H9 (cell line): ENCODE data around the gene NPAT. TPM values are rescaled to one million over a fixed set of nuclear protein-coding genes. Genes with fewer than 3 reads are reported as not detected.

Experiments used
- DNase-seq: peaks from one replicate; pipeline ENCODE4 v3.0.0-alpha.2; 2017
- H2AFZ ChIP-seq: one replicate; pipeline ENCODE4 v1.6.1; 2013; ENCODE audit warnings: mild to moderate bottlenecking, low read length, control low read depth, moderate library complexity
- H2AK5ac ChIP-seq: 2 replicates; pipeline ENCODE4 v1.6.1; 2013; ENCODE audit warnings: low read length, control low read depth, mixed read lengths; ENCODE audit not compliant: insufficient read length
- H2BK120ac ChIP-seq: one replicate; pipeline ENCODE4 v1.6.1; 2013; ENCODE audit warnings: low read depth, mild to moderate bottlenecking, low read length, control low read depth, inconsistent platforms; ENCODE audit not compliant: poor library complexity, severe bottlenecking
- H2BK12ac ChIP-seq: 2 replicates; pipeline ENCODE4 v1.6.1; 2013; ENCODE audit warnings: low read length, control low read depth, mixed read lengths, low read depth; ENCODE audit not compliant: insufficient read length
- H2BK15ac ChIP-seq: 2 replicates; pipeline ENCODE4 v1.6.1; 2013; ENCODE audit warnings: low read depth, low read length, control low read depth
- H2BK20ac ChIP-seq: one replicate; pipeline ENCODE4 v1.6.1; 2013; ENCODE audit warnings: low read depth, mild to moderate bottlenecking, low read length, control low read depth, inconsistent platforms; ENCODE audit not compliant: poor library complexity, severe bottlenecking
- H2BK5ac ChIP-seq: 2 replicates; pipeline ENCODE4 v1.6.1; 2013; ENCODE audit warnings: low read length, control low read depth, mixed read lengths; ENCODE audit not compliant: insufficient read length
- H3K14ac ChIP-seq: 2 replicates; pipeline ENCODE4 v1.6.1; 2013; ENCODE audit warnings: low read length, control low read depth; ENCODE audit not compliant: insufficient read depth
- H3K18ac ChIP-seq: 2 replicates; pipeline ENCODE4 v1.6.1; 2013; ENCODE audit warnings: low read depth, mild to moderate bottlenecking, mixed read lengths, low read length, control low read depth; ENCODE audit not compliant: insufficient read length
- H3K23ac ChIP-seq: 2 replicates; pipeline ENCODE4 v1.6.1; 2013; ENCODE audit warnings: low read length, control low read depth, mixed read lengths, low read depth; ENCODE audit not compliant: insufficient read length
- H3K23me2 ChIP-seq: 2 replicates; pipeline ENCODE4 v1.6.1; 2013; ENCODE audit warnings: low read depth, mild to moderate bottlenecking, mixed read lengths, low read length, control low read depth; ENCODE audit not compliant: insufficient read length, poor library complexity, severe bottlenecking
- H3K27ac ChIP-seq: 2 replicates; pipeline ENCODE4 v1.5.1; 2013; ENCODE audit warnings: low read length, control low read depth, mixed read lengths, low read depth; ENCODE audit not compliant: insufficient read length
- H3K27me3 ChIP-seq: 2 replicates; pipeline ENCODE4 v1.6.1; 2013; ENCODE audit warnings: low read length, control low read depth, inconsistent platforms; ENCODE audit not compliant: insufficient read depth
- H3K4ac ChIP-seq: 2 replicates; pipeline ENCODE4 v1.6.1; 2013; ENCODE audit warnings: low read depth, mild to moderate bottlenecking, control low read depth, inconsistent platforms, low read length, moderate library complexity
- H3K4me1 ChIP-seq: 2 replicates; pipeline ENCODE4 v1.6.1; 2013; ENCODE audit warnings: low read length, control low read depth, inconsistent platforms; ENCODE audit not compliant: insufficient read depth
- H3K4me2 ChIP-seq: 2 replicates; pipeline ENCODE4 v1.6.1; 2013; ENCODE audit warnings: low read length, control low read depth, mixed read lengths; ENCODE audit not compliant: insufficient read length, insufficient read depth
- H3K56ac ChIP-seq: 2 replicates; pipeline ENCODE4 v1.6.1; 2013; ENCODE audit warnings: low read depth, mild to moderate bottlenecking, mixed read lengths, low read length, control low read depth; ENCODE audit not compliant: insufficient read length
- H3K79me1 ChIP-seq: 2 replicates; pipeline ENCODE4 v1.6.1; 2013; ENCODE audit warnings: low read depth, mild to moderate bottlenecking, moderate library complexity, low read length, control low read depth, inconsistent platforms; ENCODE audit not compliant: insufficient read depth, poor library complexity, severe bottlenecking
- H3K79me2 ChIP-seq: 2 replicates; pipeline ENCODE4 v1.6.1; 2013; ENCODE audit warnings: low read length, control low read depth, inconsistent platforms; ENCODE audit not compliant: insufficient read depth
- H3K9ac ChIP-seq: 2 replicates; pipeline ENCODE4 v1.6.1; 2013; ENCODE audit warnings: low read length, control low read depth, mixed read lengths; ENCODE audit not compliant: insufficient read length; ENCODE audit errors: extremely low read depth
- H3K9me3 ChIP-seq: one replicate; pipeline ENCODE4 v1.6.1; 2013; ENCODE audit warnings: low read depth, low read length, inconsistent platforms; ENCODE audit not compliant: control insufficient read depth
- H3T11ph ChIP-seq: one replicate; pipeline ENCODE4 v1.6.1; 2013; ENCODE audit warnings: mild to moderate bottlenecking, low read length, control low read depth, inconsistent platforms
- H4K20me1 ChIP-seq: one replicate; pipeline ENCODE4 v1.6.1; 2013; ENCODE audit not compliant: control insufficient read depth, insufficient read length, insufficient read depth
- H4K5ac ChIP-seq: 2 replicates; pipeline ENCODE4 v1.6.1; 2013; ENCODE audit warnings: low read depth, mild to moderate bottlenecking, mixed read lengths, low read length, control low read depth; ENCODE audit not compliant: insufficient read length
- H4K8ac ChIP-seq: replicated peaks from 2 replicates; pipeline ENCODE4 v1.6.1; 2013; ENCODE audit warnings: low read length, control low read depth, mixed read lengths, low read depth; ENCODE audit not compliant: insufficient read length
- H4K91ac ChIP-seq: 2 replicates; pipeline ENCODE4 v1.6.1; 2013; ENCODE audit warnings: low read depth, mild to moderate bottlenecking, moderate library complexity, mixed read lengths, low read length, control low read depth; ENCODE audit not compliant: insufficient read length
- H3K27ac Mint-ChIP-seq, 3 experiments: 2 replicates in 2 of 3; 3 replicates in 1 of 3; pipeline ENCODE4 v1.8.0; 2020 to 2021; ENCODE audit warnings: mixed read lengths in 3 of 3, mild to moderate bottlenecking in 1 of 3, moderate library complexity in 1 of 3
- H3K27me3 Mint-ChIP-seq: 2 replicates; pipeline ENCODE4 v1.8.0; 2021; ENCODE audit warnings: low read depth, mild to moderate bottlenecking, moderate library complexity, mixed read lengths
- H3K36me3 Mint-ChIP-seq, 3 experiments: 2 replicates in 2 of 3; 3 replicates in 1 of 3; pipeline ENCODE4 v1.8.0; 2020 to 2021; ENCODE audit warnings: low read depth in 3 of 3, mixed read lengths in 3 of 3; ENCODE audit not compliant: insufficient read depth in 1 of 3
- H3K4me1 Mint-ChIP-seq, 2 experiments: 2 replicates each; pipeline ENCODE4 v1.8.0; 2020; ENCODE audit warnings: mixed read lengths in 2 of 2
- H3K4me3 Mint-ChIP-seq, 2 experiments: 2 replicates in 1 of 2; 3 replicates in 1 of 2; pipeline ENCODE4 v1.8.0; 2020 to 2021; ENCODE audit warnings: mild to moderate bottlenecking in 2 of 2, mixed read lengths in 2 of 2, moderate library complexity in 1 of 2
- H3K9me3 Mint-ChIP-seq, 2 experiments: 2 replicates in 1 of 2; 3 replicates in 1 of 2; pipeline ENCODE4 v1.8.0; 2020; ENCODE audit warnings: mild to moderate bottlenecking in 2 of 2, mixed read lengths in 2 of 2, moderate library complexity in 1 of 2
- CTCF ChIP-seq: fragments of 200-600 bp; sonication (generic); conservative IDR thresholded peaks from 3 replicates; pipeline ENCODE4 v1.8.0; 2021; ENCODE audit warnings: antibody characterized with exemption, mild to moderate bottlenecking
- total RNA-seq: library from RNA; stranded (reverse); gene quantifications from 2 replicates; pipeline ENCODE4 v1.2.1, GENCODE V29; 2021

The NPAT gene
- total RNA-seq, 1 experiment from 2014 or later = 22.9 TPM

GRCh38 chr11:108117746-108118371 lies 104.6 kb downstream of the NPAT start:
- no peak overlapping the region for H3K23ac ChIP-seq
- H3K79me1 ChIP-seq = no peaks in the 10 kb centered on the region
- H2BK20ac ChIP-seq = no peak overlapping the region
- no peak for DNase-seq
- H2BK5ac ChIP-seq = no peak overlapping the region
- no peak overlapping the region for H2BK12ac ChIP-seq
- Mint-ChIP-seq H3K36me3 (no peaks in the 10 kb centered on the region; a peak in 1 of 7 replicates), H3K4me1 (peaks cover 21% of the 10 kb centered on the region in 2 experiments), H3K9me3 (no peaks in the 10 kb centered on the region), H3K27ac (no peak overlapping the region), H3K4me3 (no peak overlapping the region), H3K27me3 (peaks cover 7% of the 10 kb centered on the region)
- H4K5ac ChIP-seq = no peak overlapping the region
- peaks cover 4% of the 10 kb centered on the region; the same call in 1 of the 2 replicates for H3K4me1 ChIP-seq
- H3K4ac ChIP-seq = no peak overlapping the region
- H3K27ac ChIP-seq = no peak overlapping the region
- no peak overlapping the region for H2BK120ac ChIP-seq
- H4K91ac ChIP-seq = no peak overlapping the region
- no peak overlapping the region for H3K56ac ChIP-seq
- H3K27me3 ChIP-seq = no peaks in the 10 kb centered on the region; the same call in 1 of the 2 replicates
- no peak overlapping the region for H3K18ac ChIP-seq
- H3K9me3 ChIP-seq = no peaks in the 10 kb centered on the region
- H4K20me1 ChIP-seq = no peaks in the 10 kb centered on the region
- peaks cover 8% of the 10 kb centered on the region for H3K23me2 ChIP-seq
- no peak overlapping the region for H2BK15ac ChIP-seq
- no peaks in the 10 kb centered on the region for H3K79me2 ChIP-seq
- no peak overlapping the region for H4K8ac ChIP-seq
- no peak overlapping the region for H3K4me2 ChIP-seq
- H3T11ph ChIP-seq = no peak overlapping the region
- no peak overlapping the region for H3K9ac ChIP-seq
- H2AFZ ChIP-seq = no peak overlapping the region
- H2AK5ac ChIP-seq = no peak overlapping the region
- no peak overlapping the region for H3K14ac ChIP-seq
- TF ChIP-seq CTCF = peak; percentile 76
